ENCODE results near the gene MYO18B.

GRCh38 chr22:25750569-25751173 lies 8.7 kb downstream of the MYO18B start:
- TF ChIP-seq EZH2 (optimal IDR thresholded peaks at IDR 0.05; ENCODE audit: low read depth, low read length): no peak
- TF ChIP-seq, protein P1, sequence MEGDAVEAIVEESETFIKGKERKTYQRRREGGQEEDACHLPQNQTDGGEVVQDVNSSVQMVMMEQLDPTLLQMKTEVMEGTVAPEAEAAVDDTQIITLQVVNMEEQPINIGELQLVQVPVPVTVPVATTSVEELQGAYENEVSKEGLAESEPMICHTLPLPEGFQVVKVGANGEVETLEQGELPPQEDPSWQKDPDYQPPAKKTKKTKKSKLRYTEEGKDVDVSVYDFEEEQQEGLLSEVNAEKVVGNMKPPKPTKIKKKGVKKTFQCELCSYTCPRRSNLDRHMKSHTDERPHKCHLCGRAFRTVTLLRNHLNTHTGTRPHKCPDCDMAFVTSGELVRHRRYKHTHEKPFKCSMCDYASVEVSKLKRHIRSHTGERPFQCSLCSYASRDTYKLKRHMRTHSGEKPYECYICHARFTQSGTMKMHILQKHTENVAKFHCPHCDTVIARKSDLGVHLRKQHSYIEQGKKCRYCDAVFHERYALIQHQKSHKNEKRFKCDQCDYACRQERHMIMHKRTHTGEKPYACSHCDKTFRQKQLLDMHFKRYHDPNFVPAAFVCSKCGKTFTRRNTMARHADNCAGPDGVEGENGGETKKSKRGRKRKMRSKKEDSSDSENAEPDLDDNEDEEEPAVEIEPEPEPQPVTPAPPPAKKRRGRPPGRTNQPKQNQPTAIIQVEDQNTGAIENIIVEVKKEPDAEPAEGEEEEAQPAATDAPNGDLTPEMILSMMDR (IDR thresholded peaks at IDR 0.05; ENCODE audit: low read length): no peak
- no peak for TF ChIP-seq EZH2phosphoT487 (IDR thresholded peaks at IDR 0.05; ENCODE audit: low read length)
